K562 (cell line): ENCODE measurements around the gene CDT1. TPM values are rescaled to one million over a fixed set of nuclear protein-coding genes. Genes with fewer than 3 reads are reported as not detected.
A peak's percentile ranks its signal among the peaks of the same experiment; 100 is the strongest.

ENCODE experiments used
- CBX3 ChIP-seq, 2 experiments: IDR thresholded peaks; 1 replicate in 1 of 2; 2 replicates in 1 of 2; pipeline ENCODE4 v1.6.1; 2012; ENCODE audit warnings: inconsistent platforms in 2 of 2, low read length in 2 of 2, borderline replicate concordance in 1 of 2, control low read depth in 1 of 2
- CTCF ChIP-seq, 3 experiments: IDR thresholded peaks in 2 of 3; conservative IDR thresholded peaks in 1 of 3; 2 replicates each; pipeline ENCODE4 v1.5.1; 2011 to 2012; ENCODE audit warnings: low read length in 3 of 3, mild to moderate bottlenecking in 3 of 3, control low read depth in 2 of 3, improper control_type of control experiment in 1 of 3, inconsistent platforms in 1 of 3, low read depth in 1 of 3, mixed read lengths in 1 of 3, moderate library complexity in 1 of 3; ENCODE audit not compliant: insufficient read depth in 2 of 3
- CTCFL ChIP-seq: IDR thresholded peaks from 2 replicates; pipeline ENCODE4 v1.6.1; 2011; ENCODE audit warnings: borderline replicate concordance, low read depth, mild to moderate bottlenecking, moderate library complexity, low read length; ENCODE audit not compliant: insufficient read depth, poor library complexity, severe bottlenecking
- DNMT1 ChIP-seq: fragments of 450-650 bp; IDR thresholded peaks from 2 replicates; pipeline ENCODE4 v1.6.1; 2016; ENCODE audit warnings: antibody characterized with exemption, mild to moderate bottlenecking
- ELF1 ChIP-seq: fragments of 200-800 bp; sonication (Bioruptor generic); IDR thresholded peaks from 2 replicates; pipeline ENCODE4 v1.6.1; 2016; ENCODE audit warnings: missing genetic modification characterization, missing compliant biosample characterization
- GABPB2 ChIP-seq: fragments of 250-450 bp; sonication (Bioruptor Pico); conservative IDR thresholded peaks from 2 replicates; pipeline ENCODE4 v1.5.1; 2021; ENCODE audit warnings: mild to moderate bottlenecking
- HEY1 ChIP-seq: fragments of 250-450 bp; sonication (Bioruptor Pico); IDR thresholded peaks from 2 replicates; pipeline ENCODE4 v1.5.0; 2020; ENCODE audit warnings: mild to moderate bottlenecking, moderate library complexity, borderline replicate concordance
- HNRNPH1 ChIP-seq: fragments of 200-400 bp; formaldehyde crosslinking; optimal IDR thresholded peaks from 2 replicates; pipeline ENCODE3; 2017; ENCODE audit warnings: low read depth, mild to moderate bottlenecking, low read length, moderate library complexity
- HOXB6 ChIP-seq: fragments of 250-450 bp; sonication (Bioruptor Pico); IDR thresholded peaks from 2 replicates; pipeline ENCODE4 v1.5.1; 2022; ENCODE audit warnings: mild to moderate bottlenecking, borderline replicate concordance
- IFI16 ChIP-seq: fragments of 250-450 bp; sonication (Bioruptor Pico); IDR thresholded peaks from 2 replicates; pipeline ENCODE4 v2.1.2; 2022; ENCODE audit warnings: mild to moderate bottlenecking, inconsistent platforms
- NCOA4 ChIP-seq: fragments of 450-650 bp; IDR thresholded peaks from 2 replicates; pipeline ENCODE4 v1.6.1; 2018; ENCODE audit warnings: mild to moderate bottlenecking; ENCODE audit not compliant: partially characterized antibody
- NFXL1 ChIP-seq: fragments of 450-650 bp; formaldehyde crosslinking; IDR thresholded peaks from 2 replicates; pipeline ENCODE4 v1.4.0; 2021; ENCODE audit warnings: mild to moderate bottlenecking
- PHTF2 ChIP-seq: fragments of 250-450 bp; sonication (Bioruptor Pico); IDR thresholded peaks from 2 replicates; pipeline ENCODE4 v1.5.0; 2021; ENCODE audit warnings: mild to moderate bottlenecking
- RBM22 ChIP-seq: fragments of 200-400 bp; formaldehyde crosslinking; IDR thresholded peaks from 2 replicates; pipeline ENCODE4 v1.6.1; 2018; ENCODE audit warnings: low read length, low read depth; ENCODE audit not compliant: poor library complexity, severe bottlenecking
- SMARCA5 ChIP-seq: fragments of 450-650 bp; IDR thresholded peaks from 2 replicates; pipeline ENCODE4 v1.6.1; 2016
- SMARCB1 ChIP-seq: IDR thresholded peaks from 2 replicates; pipeline ENCODE4 v1.6.1; 2011; ENCODE audit warnings: improper control_type of control experiment, low read depth; ENCODE audit not compliant: insufficient read length
- THAP12 ChIP-seq: fragments of 250-450 bp; sonication (Bioruptor Pico); IDR thresholded peaks from 2 replicates; pipeline ENCODE4 v1.9.0; 2021; ENCODE audit warnings: mild to moderate bottlenecking, inconsistent platforms
- ZHX1 ChIP-seq: fragments of 150-350 bp; conservative IDR thresholded peaks from 2 replicates; pipeline ENCODE4 v1.6.1; 2014; ENCODE audit warnings: low read length
- ZNF212 ChIP-seq: fragments of 450-650 bp; formaldehyde crosslinking; IDR thresholded peaks from 2 replicates; pipeline ENCODE4 v1.4.0; 2020; ENCODE audit warnings: mild to moderate bottlenecking
- polyA plus RNA-seq, 8 experiments: library from polyadenylated mRNA; depleted of rRNA in 4 of 8; stranded (reverse) in 5 of 8; unstranded in 3 of 8; fragments of >200 nt; fragmentation: Nextera tagmentation in 2 of 8; fragmentation: Illumina TruSeq in 1 of 8; extraction: Ambion mirVana in 2 of 8; extraction: Trizol in 1 of 8; gene quantifications; 2 replicates each; pipeline versions ENCODE4 v1.2.1 to v1.2.3, GENCODE V29; 2011 to 2014; ENCODE audit warnings: inconsistent platforms in 1 of 8, missing spikeins in 1 of 8
- total RNA-seq, 7 experiments: library from RNA; depleted of rRNA in 6 of 7; stranded (reverse); fragments of >200 nt in 6 of 7; fragmentation: Illumina TruSeq in 2 of 7; extraction: Trizol in 2 of 7; gene quantifications; 2 replicates each; pipeline versions ENCODE4 v1.2.1 to v1.2.3, GENCODE V29; 2011 to 2021; ENCODE audit warnings: low replicate concordance in 1 of 7

The CDT1 gene
- total and polyA plus RNA-seq, 9 of the 15 experiments (the other 6 are each of a cell fraction or from before 2014, with no cell fraction given): 0.92 to 178 (median 14.2) TPM

DNA sequence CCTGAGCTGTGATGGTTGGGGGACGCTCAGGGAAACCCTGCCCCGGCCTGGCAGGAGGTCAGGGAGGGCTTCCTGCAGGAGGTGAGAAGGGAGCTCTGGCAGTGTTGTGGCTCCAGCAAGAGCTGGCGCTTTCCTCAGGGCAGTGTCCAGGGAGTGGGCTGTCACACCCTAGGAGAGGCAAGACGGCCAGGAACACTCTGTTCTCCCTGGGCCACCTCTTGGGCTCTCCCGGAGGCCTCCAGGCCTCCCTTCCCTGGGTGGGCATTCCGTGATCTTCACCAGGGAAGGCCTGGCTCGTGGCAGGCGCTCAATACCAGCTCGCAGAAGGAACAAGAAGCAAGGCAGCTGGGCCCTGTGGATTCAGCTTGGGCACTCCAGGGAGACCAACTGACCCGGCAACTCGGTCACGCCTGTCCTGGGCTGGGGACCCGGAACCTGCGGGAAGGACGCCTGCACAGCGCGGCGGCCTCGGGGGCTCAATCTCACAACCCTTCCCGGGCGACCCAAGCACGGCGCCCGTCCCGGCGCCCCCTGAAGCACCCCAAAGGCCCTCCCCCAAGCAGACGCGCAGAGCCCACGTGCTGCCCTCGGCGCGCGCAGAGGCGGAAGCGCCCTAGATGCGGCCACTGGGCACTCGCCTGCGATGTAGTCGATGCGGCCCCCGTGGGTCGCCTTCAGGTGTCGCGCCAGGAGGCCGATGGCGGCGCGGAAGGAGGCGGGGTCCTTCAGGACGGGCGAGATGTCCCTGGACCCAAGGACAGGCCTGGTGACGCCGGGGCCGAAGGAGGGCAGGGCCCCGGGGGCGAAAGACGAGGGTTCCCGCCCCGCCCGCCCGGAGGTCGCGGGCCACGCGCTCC is 7.6 kb downstream of the CDT1 start (continued):
- TF ChIP-seq GABPB2: no peak
- no peak for TF ChIP-seq CBX3 (IDR thresholded peaks at IDR 0.05; ENCODE audit: borderline replicate concordance in 1 of 2, low read length in 2 of 2)
- TF ChIP-seq CTCFL: no peak
- no peak for TF ChIP-seq HOXB6 (CRISPR knock-in tag)
- TF ChIP-seq ZNF212 (CRISPR knock-in tag): no peak
- TF ChIP-seq ELF1 (tag): peak; percentile 94
- TF ChIP-seq RBM22: peak; percentile 18
- TF ChIP-seq IFI16 (CRISPR knock-in tag): no peak
- TF ChIP-seq CTCF (IDR thresholded peaks at IDR 0.05 in 2 of 3, conservative IDR thresholded peaks at IDR 0.05 in 1 of 3; ENCODE audit: insufficient read depth in 2 of 3, low read depth in 1 of 3, low read length in 3 of 3): no peak
- TF ChIP-seq HEY1: no peak
- TF ChIP-seq HNRNPH1: no peak
- TF ChIP-seq SMARCA5: no peak
- no peak for TF ChIP-seq NFXL1 (CRISPR knock-in tag)
- no peak for TF ChIP-seq ZHX1
- no peak for TF ChIP-seq DNMT1
- no peak for TF ChIP-seq NCOA4
- no peak for TF ChIP-seq THAP12 (CRISPR knock-in tag)
- TF ChIP-seq PHTF2 (CRISPR knock-in tag): no peak
- no peak for TF ChIP-seq SMARCB1
